22Rv1 (cell line): ENCODE data around the gene SLC12A8.

ENCODE experiments used
- CTCF ChIP-seq: fragments of 450-650 bp; IDR thresholded peaks from 2 replicates; pipeline ENCODE4 v1.5.1; 2017; ENCODE audit warnings: mild to moderate bottlenecking
- ZFX ChIP-seq: fragments of 450-650 bp; IDR thresholded peaks from 2 replicates; pipeline ENCODE4 v1.6.1; 2017; ENCODE audit warnings: antibody characterized with exemption, borderline replicate concordance

- TF ChIP-seq CTCF (no peak), ZFX (no peak)
Observed at GRCh38 chr3:125080077-125080476, 132.5 kb downstream of the SLC12A8 start.
